22Rv1 (cell line): Measurements from ENCODE around the gene IMPDH1.
A peak's percentile ranks its signal among the peaks of the same experiment; 100 is the strongest.

ENCODE experiments used
- H3K27ac ChIP-seq: fragments of 450-650 bp; 2 replicates; pipeline ENCODE4 v1.5.1; 2017
- ZFX ChIP-seq: fragments of 450-650 bp; IDR thresholded peaks from 2 replicates; pipeline ENCODE4 v1.6.1; 2017; ENCODE audit warnings: antibody characterized with exemption, borderline replicate concordance
- TF ChIP-seq, protein P1 (sequence below): fragments of 450-650 bp; IDR thresholded peaks from 2 replicates; pipeline ENCODE4 v1.5.1; 2017; ENCODE audit warnings: mild to moderate bottlenecking

IMPDH1 gene

DNA sequence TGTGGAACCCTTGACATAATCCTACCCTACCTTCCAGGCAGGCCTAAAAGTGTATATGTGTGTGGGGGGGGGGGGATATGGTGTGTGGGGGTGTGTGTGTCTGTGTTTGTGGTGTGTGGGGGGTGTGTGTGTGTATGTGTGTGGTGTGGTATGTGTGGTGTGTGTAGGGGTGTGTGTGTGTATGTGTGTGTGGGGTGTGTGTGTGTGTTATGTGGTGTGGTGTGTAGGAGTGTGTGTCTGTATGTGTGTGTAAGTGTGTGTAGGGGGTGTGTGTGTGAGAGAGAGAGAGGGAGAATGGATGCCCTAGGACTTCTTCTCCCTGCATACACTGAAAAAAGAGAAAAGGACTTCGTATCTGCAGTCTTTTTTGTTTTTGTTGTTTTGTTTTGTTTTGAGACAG, 12.3 kb upstream of the IMPDH1 start:
- TF ChIP-seq, protein P1, sequence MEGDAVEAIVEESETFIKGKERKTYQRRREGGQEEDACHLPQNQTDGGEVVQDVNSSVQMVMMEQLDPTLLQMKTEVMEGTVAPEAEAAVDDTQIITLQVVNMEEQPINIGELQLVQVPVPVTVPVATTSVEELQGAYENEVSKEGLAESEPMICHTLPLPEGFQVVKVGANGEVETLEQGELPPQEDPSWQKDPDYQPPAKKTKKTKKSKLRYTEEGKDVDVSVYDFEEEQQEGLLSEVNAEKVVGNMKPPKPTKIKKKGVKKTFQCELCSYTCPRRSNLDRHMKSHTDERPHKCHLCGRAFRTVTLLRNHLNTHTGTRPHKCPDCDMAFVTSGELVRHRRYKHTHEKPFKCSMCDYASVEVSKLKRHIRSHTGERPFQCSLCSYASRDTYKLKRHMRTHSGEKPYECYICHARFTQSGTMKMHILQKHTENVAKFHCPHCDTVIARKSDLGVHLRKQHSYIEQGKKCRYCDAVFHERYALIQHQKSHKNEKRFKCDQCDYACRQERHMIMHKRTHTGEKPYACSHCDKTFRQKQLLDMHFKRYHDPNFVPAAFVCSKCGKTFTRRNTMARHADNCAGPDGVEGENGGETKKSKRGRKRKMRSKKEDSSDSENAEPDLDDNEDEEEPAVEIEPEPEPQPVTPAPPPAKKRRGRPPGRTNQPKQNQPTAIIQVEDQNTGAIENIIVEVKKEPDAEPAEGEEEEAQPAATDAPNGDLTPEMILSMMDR, result no peak
- no peak for TF ChIP-seq ZFX
- no peak overlapping the region for H3K27ac ChIP-seq

DNA sequence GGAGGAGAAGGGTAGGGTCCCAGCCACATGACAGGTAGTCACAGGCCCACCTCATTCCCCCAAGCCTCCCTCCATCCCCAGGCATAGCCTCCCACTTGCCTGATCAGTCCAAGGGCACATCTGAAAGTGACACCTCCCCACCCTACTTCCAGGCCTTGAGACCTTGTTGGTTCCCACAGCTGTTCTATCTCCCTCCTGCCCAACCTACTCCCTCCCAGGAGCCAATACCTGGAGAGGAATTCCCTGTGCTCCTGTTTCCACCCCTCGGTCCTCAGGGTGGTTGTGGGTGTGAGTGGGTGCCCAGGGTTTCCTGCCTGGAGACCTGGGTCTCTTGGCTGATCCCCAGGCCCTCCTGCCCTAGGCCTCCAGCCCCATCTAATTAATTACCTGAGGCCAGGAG, 11.6 kb upstream of the IMPDH1 start:
- TF ChIP-seq ZFX, result no peak
- TF ChIP-seq, protein P1, result no peak
- no peak overlapping the region for H3K27ac ChIP-seq

GRCh38 chr7:128420773-128421172, 11.0 kb upstream of the IMPDH1 start:
- no peak overlapping the region for H3K27ac ChIP-seq
- TF ChIP-seq, protein P1, result no peak
- TF ChIP-seq ZFX, result no peak

DNA sequence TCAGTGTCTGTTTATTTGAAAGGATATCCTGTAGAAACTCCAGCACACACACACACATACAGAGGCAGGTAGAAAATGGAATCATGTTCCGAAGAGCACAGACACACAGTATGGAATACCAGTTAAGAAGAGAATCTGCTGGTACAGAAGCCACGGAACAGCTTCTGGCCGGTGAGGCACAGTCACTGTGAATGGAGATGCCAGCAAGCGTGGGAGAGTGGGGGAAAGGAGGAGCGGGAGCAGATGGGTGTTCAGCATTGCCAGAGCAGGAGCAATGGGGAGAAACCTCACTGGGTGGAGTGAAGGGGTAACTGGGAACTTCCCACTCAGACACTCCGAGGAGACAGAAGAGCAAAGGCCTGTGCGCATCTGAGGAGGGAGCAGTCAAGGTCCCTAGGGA, 9.5 kb upstream of the IMPDH1 start:
- no peak overlapping the region for H3K27ac ChIP-seq
- TF ChIP-seq, protein P1, result no peak
- no peak for TF ChIP-seq ZFX

DNA sequence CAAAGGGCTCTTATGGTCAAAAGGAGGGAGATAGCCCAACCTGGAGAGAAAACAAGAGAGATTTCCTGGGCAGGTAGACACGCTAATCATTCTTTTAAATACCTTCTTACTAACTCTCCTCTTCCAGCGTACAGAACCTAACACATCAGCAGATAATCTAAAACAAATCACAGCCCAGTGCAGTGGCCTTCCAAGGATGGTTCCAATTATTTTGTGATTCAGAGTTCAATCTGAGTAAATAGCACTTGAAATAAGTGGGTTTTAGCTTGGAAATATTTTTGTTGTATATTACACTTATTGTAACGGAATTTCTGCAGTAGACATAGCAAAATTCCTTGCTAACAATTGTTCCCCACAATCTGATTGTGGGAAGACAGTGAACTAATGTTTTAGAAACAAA, 7.3 kb upstream of the IMPDH1 start:
- no peak overlapping the region for H3K27ac ChIP-seq
- TF ChIP-seq, protein P1, result no peak
- no peak for TF ChIP-seq ZFX

DNA sequence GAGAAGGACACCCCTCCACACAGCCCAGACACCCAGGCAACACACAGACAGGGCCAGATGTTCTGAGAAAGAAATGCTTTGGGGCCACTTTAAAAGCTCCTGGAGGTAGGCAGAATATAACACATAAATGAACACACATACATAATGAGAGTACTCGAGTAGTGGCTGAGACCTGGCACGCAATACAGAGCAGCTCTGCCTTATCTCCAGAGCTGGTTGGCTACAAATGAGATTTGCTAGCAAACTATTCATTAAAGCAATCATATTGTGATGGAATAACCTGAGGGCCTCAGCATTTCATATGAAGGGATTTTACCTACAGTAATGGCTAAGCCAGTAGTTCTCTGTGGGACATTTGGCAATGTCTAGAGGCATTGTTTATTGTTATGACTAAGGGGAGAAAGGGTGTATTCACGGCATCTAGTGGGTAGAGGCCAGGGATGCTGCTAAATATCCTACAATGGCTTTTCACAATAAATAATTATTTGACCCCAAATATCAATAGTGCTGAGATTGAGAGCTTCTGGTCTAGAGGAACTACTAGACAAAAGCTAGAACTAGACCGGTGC, 5.5 kb upstream of the IMPDH1 start:
- H3K27ac ChIP-seq, result no peak overlapping the region
- TF ChIP-seq, protein P1, result no peak
- no peak for TF ChIP-seq ZFX

- TF ChIP-seq, protein P1, result no peak
- TF ChIP-seq ZFX, result no peak
- H3K27ac ChIP-seq, result peak overlapping the region; percentile 91
Observed at GRCh38 chr7:128410451-128410753, 620 bp upstream of the IMPDH1 start.
